CD4-positive, alpha-beta T cell treated with Interleukin-2 at 100 ng/mL for 4 hours (primary cell): ENCODE data around the gene TNFAIP1.

Source experiments
- DNase-seq: peaks from one replicate; pipeline ENCODE4 v3.0.0-alpha.2; 2020; ENCODE audit warnings: low spot score

Gene TNFAIP1

GRCh38 chr17:28346199-28346580 lies 10.6 kb downstream of the TNFAIP1 start:
- no peak for DNase-seq

GRCh38 chr17:28346746-28347246 lies 11.2 kb downstream of the TNFAIP1 start:
- DNase-seq, result no peak

GRCh38 chr17:28347261-28347891 lies 11.8 kb downstream of the TNFAIP1 start:
- DNase-seq, result no peak

GRCh38 chr17:28348979-28349378 lies 13.4 kb downstream of the TNFAIP1 start:
- DNase-seq, result no peak

GRCh38 chr17:28350271-28350670 lies 14.7 kb downstream of the TNFAIP1 start:
- no peak for DNase-seq

- peak; percentile 96 for DNase-seq
Measured at GRCh38 chr17:28357061-28357900, 21.7 kb downstream of the TNFAIP1 start, which contains the start of gene POLDIP2. Gene POLDIP2, minus strand, starts transcription at chr17:28357527. Its CDS starts 79 bp downstream, at chr17:28357448.

- DNase-seq, result no peak
Measured at GRCh38 chr17:28357901-28358197, 22.3 kb downstream of the TNFAIP1 start.

GRCh38 chr17:28363186-28363585 lies 27.6 kb downstream of the TNFAIP1 start:
- DNase-seq, result no peak

GRCh38 chr17:28363776-28364650 lies 28.5 kb downstream of the TNFAIP1 start:
- DNase-seq, result no peak

- no peak for DNase-seq
Measured at GRCh38 chr17:28364665-28365363, 29.3 kb downstream of the TNFAIP1 start, which contains the start of gene SEBOX. Gene SEBOX, minus strand, starts transcription at chr17:28365199. Its CDS starts 48 bp downstream, at chr17:28365151.

GRCh38 chr17:28365487-28365886 lies 29.9 kb downstream of the TNFAIP1 start:
- no peak for DNase-seq

- DNase-seq, result no peak
Measured at GRCh38 chr17:28366605-28367004, 31.0 kb downstream of the TNFAIP1 start.

- no peak for DNase-seq
Measured at GRCh38 chr17:28367641-28368305, 32.2 kb downstream of the TNFAIP1 start.

GRCh38 chr17:28368306-28368831 lies 32.8 kb downstream of the TNFAIP1 start:
- no peak for DNase-seq

GRCh38 chr17:28368915-28369683 lies 33.5 kb downstream of the TNFAIP1 start:
- DNase-seq, result no peak

- DNase-seq, result no peak
Measured at GRCh38 chr17:28369684-28370034, 34.1 kb downstream of the TNFAIP1 start.

GRCh38 chr17:28370035-28370743 lies 34.6 kb downstream of the TNFAIP1 start, which contains the start of gene VTN:
Gene VTN, minus strand, starts transcription at chr17:28370307. Its CDS starts 104 bp downstream, at chr17:28370203.
- DNase-seq, result no peak

- DNase-seq, result no peak
Measured at GRCh38 chr17:28370744-28371103, 35.2 kb downstream of the TNFAIP1 start.
